Fibroblast of skin of scalp (primary cell): ENCODE results near the gene MISP. TPM values are rescaled to one million over a fixed set of nuclear protein-coding genes. Genes with fewer than 3 reads are reported as not detected.
A peak's percentile ranks its signal among the peaks of the same experiment; 100 is the strongest.
"Not testable (repeated sequence)": the region's sequence is repeated elsewhere in the genome, so short reads cannot be mapped to it uniquely, and the experiment has no call there.

ENCODE experiments used
- DNase-seq: peaks from one replicate; pipeline ENCODE4 v3.0.0-alpha.2; 2013
- polyA plus RNA-seq, 2 experiments: library from polyadenylated mRNA; unstranded; fragments of 120-200 nt; gene quantifications; one replicate each; pipeline ENCODE4 v1.2.1, GENCODE V29; 2013; ENCODE audit not compliant: insufficient read length in 2 of 2

The MISP gene
- polyA plus RNA-seq (2013, experiment 1 of 2; ENCODE audit: insufficient read length): 0.28 TPM
- 0.15 TPM for polyA plus RNA-seq (2013, experiment 2 of 2; ENCODE audit: insufficient read length)

DNA sequence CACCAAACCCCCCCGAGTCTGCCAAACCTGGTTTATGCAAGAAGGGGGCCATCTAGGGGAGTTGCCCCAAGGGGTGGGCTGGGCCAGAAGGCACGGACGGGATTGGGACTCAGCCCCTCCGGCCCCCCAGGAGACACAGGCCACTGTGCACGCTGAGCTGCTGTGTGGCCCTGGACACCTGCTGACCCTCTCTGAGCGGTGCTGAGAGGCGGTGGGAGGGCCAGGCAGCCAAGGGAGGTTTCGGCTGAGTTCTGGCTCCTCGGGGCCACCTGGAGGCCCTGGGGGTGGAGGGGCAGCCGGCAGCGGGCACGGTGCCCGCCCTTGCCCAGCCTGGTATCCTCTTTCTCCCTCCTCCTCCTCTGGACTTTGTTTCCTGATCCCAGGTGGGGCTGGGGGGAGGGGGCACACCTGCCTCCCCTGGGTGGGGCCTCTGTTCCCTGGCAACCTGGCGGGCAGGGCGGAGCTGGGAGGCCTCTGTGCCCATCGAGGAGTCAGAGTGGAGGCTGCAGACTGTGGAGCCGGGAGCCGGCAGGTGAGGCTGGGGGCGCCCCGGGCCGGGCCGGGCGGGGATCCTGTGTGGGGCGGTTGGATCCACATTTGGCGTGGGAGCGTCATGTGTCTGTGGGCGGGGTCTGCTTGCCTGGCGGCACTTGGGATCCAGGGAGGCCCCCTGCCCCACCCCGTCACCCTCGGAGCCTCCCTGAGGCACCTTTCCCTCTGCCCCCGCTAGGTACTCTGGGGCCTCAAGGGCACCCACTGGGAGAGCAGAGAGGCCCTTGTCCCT lies at the start of gene MISP:
TSS of gene MISP (plus strand) at position 473 of the 784 bp plus-strand sequence. CDS start 5,835 bp downstream, outside the sequence.
- DNase-seq: no peak

DNA sequence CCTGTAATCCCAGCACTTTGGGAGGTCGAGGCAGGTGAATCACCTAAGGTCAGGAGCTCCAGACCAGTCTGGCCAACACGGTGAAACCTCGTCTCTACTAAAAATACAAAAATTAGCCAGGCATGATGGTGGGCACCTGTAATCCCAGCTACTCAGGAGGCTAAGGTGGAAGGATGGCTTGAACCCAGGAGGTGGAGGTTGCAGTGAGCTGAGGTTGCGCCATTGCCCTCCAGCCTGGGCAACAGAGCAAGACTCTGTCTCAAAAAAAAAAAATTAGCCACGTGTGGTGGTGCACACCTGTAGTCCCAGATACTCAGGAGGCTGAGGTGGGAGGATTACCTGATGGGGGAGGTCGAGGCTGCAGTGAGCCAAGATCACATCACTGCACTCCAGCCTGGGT lies 48.1 kb upstream of the MISP start:
- not testable (repeated sequence) for DNase-seq

DNA sequence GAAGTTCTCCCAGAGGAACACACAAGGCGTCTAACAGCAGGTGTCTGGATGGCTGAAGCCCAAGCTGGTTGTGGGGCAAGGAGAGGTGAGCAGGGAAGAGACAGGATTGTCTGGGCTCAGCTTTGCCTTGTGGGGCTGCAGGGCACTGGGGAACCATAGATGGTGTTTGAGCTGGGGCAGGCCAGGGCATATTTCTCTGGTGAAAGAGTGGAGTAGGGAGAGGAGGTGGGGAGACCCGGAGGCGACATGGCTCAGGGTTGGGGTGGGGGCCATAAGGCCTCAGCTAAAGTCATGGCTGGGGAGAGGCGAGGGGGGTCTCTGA lies 47.6 kb upstream of the MISP start:
- DNase-seq: no peak

DNA sequence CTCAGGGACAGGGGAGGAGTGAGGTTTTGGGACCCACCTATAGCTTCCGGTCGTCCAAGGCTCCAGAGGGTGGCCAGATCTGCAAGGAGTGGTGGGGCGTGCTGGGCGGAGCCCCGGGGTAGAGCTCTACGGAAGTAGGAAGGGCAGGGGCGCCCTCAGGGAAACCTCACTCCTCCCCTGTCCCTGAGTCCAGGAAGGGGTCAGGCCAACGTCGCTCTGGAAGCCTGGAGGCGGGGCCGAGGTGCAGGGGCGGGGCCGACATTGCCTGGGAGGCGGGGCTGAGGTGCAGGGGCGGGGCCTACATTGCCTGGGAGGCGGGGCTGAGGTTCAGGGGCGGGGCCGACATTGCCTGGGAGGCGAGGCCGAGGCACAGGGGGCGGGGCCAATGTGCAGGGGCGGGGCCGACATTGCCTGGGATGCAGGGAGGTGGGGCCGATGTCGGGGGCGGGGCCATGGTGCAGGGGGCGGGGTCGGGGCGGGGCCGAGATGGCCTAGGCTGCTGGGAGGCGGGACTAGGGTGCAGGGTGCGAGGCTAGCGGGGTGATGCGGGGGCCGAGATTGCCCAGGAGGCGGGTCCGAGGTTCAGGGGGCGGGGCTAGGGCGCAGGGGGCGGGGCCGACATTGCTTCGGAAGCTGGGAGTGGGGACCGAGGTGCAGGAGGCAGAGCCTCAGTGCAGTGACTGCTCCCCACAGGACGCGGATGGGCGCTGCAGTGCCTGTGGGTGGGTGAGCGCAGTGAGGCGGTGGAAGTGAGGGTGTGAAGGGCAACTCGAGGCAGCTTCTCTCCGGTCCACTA lies 47.1 kb upstream of the MISP start:
- DNase-seq: peak; percentile 52

DNA sequence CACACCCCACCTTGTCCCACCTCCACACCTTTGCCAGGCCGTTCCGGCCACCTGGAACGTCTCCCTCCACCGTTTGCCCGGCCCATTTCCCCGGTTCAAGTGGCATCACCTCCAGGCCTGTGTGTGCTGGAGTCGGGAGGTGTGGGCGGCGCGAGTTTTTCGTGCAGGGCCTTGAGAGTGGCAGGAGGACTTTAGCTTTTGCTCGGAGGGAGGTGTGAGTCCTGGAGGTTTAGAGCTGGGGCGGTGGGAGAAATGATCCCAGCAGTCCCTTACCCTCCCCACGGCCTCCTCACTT lies 46.5 kb upstream of the MISP start:
- DNase-seq: no peak

DNA sequence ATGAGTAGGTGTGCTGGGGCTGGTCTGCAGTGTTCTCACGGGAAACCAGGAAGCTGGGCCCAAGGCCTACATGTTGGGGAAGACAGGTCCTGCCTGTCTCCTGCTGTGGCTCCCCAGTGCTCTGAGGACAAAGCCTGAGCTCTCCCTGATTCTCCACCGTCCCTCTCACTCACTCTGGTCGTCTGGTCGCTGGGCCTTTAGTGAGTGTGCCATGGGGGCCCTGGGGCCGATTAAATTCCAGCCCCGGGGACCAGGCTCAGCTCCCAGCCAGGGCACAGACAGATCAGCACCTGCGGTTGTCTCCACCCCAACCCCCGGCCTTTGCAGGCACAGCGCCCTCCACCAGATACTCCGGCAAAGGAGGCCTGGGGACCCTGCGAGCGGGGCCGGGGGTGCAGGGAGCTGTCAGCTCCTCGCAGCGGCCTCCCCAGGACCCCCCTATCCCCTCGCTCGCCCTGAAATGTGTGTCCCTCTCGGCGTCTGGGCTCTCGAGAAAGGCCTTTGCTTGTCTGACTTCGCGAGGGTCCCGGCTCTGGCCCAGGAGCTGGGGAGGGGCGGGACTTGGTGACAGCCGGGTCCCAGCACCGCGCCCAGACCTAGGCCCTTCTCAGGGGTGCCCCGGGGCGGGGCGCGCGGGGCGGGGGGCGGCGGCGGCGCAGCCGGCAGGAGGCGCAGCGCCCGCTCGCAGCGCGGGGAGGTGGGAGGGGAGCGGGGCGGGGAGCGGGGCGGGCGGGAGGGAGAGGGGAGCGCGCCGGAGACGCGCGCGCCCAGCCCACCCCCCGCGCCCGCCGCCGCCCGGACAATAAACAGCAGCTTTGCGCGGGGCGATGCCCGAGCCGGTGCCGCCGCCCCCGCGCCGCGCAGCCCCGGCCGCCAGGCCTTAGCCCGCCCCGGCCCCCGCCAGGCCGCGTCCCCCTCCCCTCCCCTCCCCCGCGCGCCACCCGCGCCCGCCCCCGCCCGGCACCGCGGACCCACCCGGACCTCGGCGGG lies 42.5 kb upstream of the MISP start, which contains the start of gene PALM:
TSS of gene PALM (plus strand) at position 782 of the 990 bp plus-strand sequence. CDS start 212 bp downstream, outside the sequence.
- DNase-seq: peak; percentile 43

DNA sequence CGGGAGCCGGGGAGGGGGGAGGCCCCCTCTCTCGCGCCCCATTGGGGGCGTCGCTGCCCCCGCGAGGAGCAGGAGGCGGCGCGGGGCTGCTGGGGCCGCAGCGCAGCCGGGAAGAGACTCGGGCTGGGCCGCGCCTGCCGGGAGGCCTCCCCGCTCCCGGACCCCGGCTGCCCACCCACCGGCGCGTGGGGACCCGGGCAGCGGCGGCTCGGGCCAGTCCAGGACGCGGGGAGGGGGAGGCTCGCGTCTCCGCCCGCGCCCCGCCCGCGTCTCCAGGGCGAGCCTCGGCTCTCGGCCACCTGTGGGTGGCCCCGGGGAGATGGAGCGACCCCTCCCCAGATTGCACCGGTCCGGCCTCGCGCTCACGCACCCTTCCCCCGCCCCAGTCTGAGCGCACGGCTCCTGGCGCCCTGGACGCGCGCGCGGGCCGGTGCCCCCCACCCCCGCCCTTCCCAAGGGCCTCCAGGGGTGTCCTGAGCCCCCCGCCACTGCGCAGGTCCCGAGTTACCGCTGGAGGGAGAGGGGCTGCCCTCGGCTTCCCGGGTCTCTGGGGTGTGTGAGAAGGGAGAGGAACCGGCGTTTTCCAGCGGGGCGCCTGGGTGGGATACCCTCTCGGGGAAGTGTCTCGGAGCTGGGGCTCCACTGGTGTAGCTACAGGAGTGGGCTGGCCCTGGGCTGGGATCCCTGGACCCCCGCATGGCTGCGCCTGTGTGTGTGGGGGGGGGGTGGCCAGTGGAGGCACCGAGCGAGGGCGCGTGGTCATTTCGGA lies 41.5 kb upstream of the MISP start:
- no peak for DNase-seq

- no peak for DNase-seq
Measured at GRCh38 chr19:709965-710571, 40.8 kb upstream of the MISP start.

DNA sequence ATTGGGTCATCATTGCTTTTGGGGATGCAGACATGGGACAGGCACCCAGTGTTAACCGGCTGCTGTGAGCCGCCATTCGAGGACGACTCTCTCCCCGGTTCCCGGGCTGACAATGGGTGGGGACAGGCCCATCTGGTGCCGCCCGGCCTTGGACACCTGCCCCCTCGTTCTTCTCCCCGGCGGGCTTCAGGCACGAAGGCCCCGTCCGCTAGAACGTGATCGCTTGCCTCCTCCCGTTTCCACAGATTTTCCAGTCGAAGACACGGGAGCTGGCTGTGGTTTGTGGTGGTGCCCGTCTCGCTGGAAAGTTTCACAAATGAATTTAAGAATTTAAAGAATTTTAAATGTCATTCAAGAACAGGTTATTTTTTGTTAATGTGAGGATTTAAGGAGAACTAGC lies 40.1 kb upstream of the MISP start:
- DNase-seq: no peak

GRCh38 chr19:711254-711653 lies 39.7 kb upstream of the MISP start:
- DNase-seq: no peak

GRCh38 chr19:715347-715746 lies 35.6 kb upstream of the MISP start:
- DNase-seq: no peak

- DNase-seq: no peak
Measured at GRCh38 chr19:718251-718951, 32.5 kb upstream of the MISP start.

DNA sequence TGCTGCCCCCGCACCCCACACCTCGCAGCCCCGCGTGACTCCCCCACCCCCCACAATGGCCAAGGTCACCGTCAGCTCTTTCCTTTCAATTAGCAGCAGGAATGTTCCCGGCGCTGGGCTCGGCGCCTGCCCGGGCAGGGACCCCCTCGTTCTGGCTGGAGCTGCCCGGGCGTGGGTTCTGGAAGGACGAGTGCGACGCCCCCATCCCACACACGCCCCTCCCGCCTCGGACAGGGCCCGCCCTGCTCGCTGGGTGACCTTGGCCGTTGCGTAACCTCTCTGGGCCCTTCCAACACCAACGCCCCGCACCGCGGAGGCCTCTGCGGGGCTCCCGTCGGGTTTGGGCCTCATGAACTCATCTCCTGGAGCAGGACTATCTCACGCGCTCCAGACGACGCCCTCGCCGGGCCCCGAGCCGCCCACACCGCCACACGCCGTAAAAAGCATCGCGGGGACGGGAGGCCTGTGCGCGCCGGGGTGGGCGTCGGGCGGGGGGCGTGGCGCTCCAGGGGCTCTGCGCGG lies 31.9 kb upstream of the MISP start:
- DNase-seq: no peak

- no peak for DNase-seq
Measured at GRCh38 chr19:719636-720344, 31.1 kb upstream of the MISP start.

DNA sequence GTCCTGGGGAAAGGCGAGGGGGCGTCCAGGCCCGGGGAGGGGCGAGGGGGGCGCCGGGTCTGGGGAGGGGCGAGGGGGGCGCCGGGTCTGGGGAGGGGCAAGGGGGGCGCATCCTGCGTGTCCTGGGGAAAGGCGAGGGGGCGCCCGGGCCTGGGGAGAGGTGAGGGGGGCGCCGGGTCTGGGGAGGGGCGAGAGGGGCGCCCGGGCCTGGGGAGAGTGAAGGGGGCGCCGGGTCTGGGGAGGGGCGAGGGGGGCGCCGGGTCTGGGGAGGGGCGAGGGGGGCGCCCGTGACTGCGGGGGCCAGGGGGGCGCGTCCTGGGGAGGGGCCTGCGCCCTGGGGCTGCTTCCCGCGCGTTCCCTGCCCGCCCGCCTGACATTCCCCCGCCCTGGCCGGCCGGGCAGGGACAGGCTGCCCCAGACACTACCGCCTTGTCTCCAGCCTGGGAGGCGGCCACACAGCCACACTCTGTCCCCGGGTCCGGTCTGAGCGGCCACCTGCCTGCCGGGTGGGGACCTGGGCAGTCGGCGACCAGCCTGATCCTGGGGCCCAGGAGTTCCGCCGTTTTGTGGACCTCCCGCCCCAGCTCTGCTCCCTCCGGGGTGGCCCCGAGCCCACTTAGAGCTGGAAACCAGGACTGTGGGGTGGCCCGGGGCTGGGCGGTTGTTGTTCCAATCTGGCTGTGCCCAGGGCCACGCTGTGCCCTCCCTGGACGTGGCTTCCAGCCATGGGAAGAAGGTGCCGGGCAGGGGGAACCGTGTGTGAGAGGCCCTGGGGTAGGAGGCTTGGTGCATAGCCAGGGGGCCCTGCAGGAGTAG lies 30.4 kb upstream of the MISP start:
- no peak for DNase-seq

DNA sequence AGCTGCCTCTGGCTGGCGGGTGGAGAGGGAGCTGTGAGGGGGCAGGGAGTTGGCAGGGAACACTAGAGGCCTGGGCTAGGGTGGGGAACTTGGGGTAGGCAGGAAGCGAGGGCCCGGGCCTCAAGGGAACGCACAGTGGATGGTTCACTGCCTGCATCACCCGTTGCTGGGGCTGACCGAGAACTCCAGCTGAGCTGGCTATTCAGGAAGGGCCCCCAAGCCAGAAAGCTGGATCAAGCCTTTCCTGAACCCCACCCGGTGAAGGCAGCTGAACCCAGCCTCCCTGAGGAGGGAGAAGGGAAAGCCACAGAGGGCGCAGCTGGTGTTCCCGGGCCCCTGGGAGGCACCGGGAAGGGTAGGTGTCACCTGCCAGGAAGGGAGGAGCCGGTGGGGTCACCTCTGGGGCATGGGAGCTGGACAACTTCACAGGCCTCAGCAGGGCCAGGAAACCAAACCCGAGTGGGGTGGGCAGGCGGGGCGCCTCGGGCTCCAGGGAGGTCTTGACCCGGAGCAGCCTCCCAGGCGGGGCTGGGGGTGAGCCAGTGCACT lies 28.3 kb upstream of the MISP start:
- DNase-seq: peak; percentile 23

DNA sequence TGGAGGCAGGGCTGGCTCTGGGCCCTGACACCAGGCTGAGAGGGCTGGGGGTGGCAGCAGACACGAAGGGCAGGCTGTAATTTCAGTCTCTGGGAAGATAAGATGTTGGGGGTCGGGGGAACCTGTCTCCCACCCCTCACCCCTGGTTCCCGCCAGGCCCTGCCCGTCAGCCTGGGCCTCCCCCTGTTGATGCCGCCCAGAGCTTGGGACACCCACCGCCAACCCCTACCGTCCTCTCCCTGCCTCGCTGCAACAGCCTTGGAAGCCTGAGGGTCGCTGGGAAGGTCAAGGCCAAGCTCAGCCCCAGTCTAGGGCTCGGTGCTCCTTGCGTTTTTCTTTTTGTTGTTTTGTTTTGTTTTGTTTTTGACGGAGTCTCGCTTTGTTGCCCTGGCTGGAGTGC lies 27.7 kb upstream of the MISP start:
- no peak for DNase-seq

DNA sequence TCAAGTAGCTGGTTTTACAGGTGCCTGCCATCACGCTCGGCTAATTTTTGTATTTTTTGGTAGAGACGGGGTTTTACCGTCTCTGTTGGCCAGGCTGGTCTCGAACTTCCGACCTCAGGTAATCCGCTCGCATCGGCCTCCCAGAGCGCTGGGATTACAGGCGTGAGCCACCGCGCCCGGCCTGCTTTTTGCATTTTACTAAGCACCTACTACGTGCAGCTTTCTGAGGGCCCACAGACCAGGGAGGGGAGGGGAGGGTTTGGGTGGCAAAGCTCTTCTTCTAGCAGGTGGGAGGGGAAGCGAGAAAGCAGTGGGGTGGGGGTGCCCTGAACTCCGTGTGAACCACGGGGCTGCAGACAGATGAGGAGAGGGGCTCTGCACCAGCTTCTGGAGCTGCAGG lies 27.2 kb upstream of the MISP start:
- no peak for DNase-seq
